Fibroblast of pulmonary artery (primary cell): Measurements from ENCODE around the gene ZNF273.

Experiments
- DNase-seq: peaks from one replicate; pipeline ENCODE4 v3.0.0-alpha.2; 2010; ENCODE audit warnings: low read depth
- H3K4me3 ChIP-seq: replicated peaks from 2 replicates; pipeline ENCODE4 v1.5.1; 2011; ENCODE audit warnings: low read depth, mild to moderate bottlenecking, control low read depth, low read length, moderate library complexity
- CTCF ChIP-seq: IDR thresholded peaks from 2 replicates; pipeline ENCODE4 v1.5.1; 2011; ENCODE audit warnings: mild to moderate bottlenecking, control low read depth, low read length, inconsistent platforms; ENCODE audit errors: missing control alignments

ZNF273 gene

DNA sequence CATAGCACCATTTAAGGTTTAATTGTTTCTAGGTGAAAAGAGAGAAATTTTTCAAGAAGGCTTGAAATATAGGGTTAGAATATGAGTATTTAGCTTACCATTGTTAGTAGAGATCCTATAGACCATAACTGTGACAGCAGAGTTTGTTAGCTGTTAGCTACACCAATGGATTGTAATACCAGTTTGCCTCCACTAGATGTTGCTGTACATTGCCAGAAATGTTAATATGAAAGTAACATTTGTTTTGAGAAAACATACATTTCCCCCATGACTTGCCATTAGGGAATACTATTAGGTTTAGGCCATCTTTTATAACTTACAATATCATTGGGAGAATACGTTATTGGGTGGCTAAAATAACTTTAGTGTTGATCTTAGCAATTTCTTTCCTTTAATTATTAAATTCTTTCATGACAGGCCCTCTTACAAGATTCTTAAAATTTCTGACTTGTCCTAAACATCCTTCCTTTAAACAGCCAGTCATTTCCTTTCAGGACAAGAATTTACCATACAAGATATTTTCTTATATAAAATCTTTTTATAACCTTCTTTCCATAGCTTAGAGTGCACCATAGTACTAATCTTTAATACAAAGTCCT lies 48.3 kb downstream of the ZNF273 start:
- no peak overlapping the region for H3K4me3 ChIP-seq
- peak; percentile 67 for DNase-seq
- peak; percentile 81 for TF ChIP-seq CTCF

- no peak for TF ChIP-seq CTCF
- DNase-seq: no peak
- H3K4me3 ChIP-seq: no peak overlapping the region
Measured at GRCh38 chr7:64959072-64959747, 56.1 kb downstream of the ZNF273 start.

DNA sequence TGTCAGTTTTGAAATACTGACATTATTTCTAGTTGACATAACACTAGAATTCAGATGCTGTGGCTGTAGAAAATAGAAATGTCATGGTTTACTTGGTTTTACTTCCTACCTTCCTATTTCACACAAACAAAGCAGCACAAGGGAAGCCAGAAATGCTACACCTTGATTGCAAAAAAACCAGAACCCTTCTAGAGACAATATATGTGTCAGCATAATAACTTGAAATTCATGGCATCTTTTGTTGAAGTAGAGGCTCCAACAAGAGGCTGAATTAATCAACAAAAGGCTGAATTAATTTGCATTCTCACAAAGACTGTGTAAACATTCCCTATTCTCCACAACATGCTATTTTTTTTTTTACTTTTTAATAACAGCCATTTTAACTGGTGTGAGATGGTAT lies 62.5 kb downstream of the ZNF273 start:
- TF ChIP-seq CTCF: no peak
- no peak overlapping the region for H3K4me3 ChIP-seq
- no peak for DNase-seq

GRCh38 chr7:64978497-64979203 lies 75.6 kb downstream of the ZNF273 start:
- TF ChIP-seq CTCF: no peak
- DNase-seq: no peak
- no peak overlapping the region for H3K4me3 ChIP-seq
